H1 (cell line): ENCODE results near the gene LCLAT1. TPM values are rescaled to one million over a fixed set of nuclear protein-coding genes. Genes with fewer than 3 reads are reported as not detected.

Experiments
- CBX8 ChIP-seq: fragments of 300-800, 300-1000 bp; sonication (generic); IDR thresholded peaks from 2 replicates; pipeline ENCODE4 v1.7.1; 2016; ENCODE audit warnings: low read depth, low read length, borderline replicate concordance
- CHD7 ChIP-seq: fragments of 300-600 bp; sonication (generic); IDR thresholded peaks from 2 replicates; pipeline ENCODE4 v1.7.1; 2012; ENCODE audit warnings: low read length, moderate library complexity, mild to moderate bottlenecking, inconsistent platforms; ENCODE audit not compliant: insufficient replicate concordance
- CTBP2 ChIP-seq: IDR thresholded peaks from 2 replicates; pipeline ENCODE4 v1.7.0; 2011; ENCODE audit warnings: borderline replicate concordance, mild to moderate bottlenecking, moderate library complexity, mixed read lengths, low read length; ENCODE audit not compliant: insufficient read depth, insufficient read length
- EZH2 ChIP-seq: fragments of 200-600 bp; sonication (generic); IDR thresholded peaks from 2 replicates; pipeline ENCODE4 v1.7.1; 2012; ENCODE audit warnings: low read depth, mild to moderate bottlenecking, moderate library complexity, low read length, inconsistent platforms; ENCODE audit not compliant: severe bottlenecking
- GABPA ChIP-seq: IDR thresholded peaks from 2 replicates; pipeline ENCODE4 v1.6.1; 2011; ENCODE audit warnings: mild to moderate bottlenecking, low read length, moderate library complexity, borderline replicate concordance; ENCODE audit not compliant: insufficient read depth
- HDAC2 ChIP-seq, 2 experiments: fragments of 300-600 bp in 1 of 2; sonication (generic) in 1 of 2; IDR thresholded peaks; 2 replicates each; pipeline ENCODE4 v1.6.1; 2011 to 2012; ENCODE audit warnings: low read depth in 2 of 2, low read length in 2 of 2, mild to moderate bottlenecking in 2 of 2, moderate library complexity in 2 of 2, borderline replicate concordance in 1 of 2, inconsistent platforms in 1 of 2
- HDAC6 ChIP-seq: IDR thresholded peaks from one replicate; pipeline ENCODE4 v1.7.1; 2012; ENCODE audit warnings: low read depth, mild to moderate bottlenecking, inconsistent platforms, low read length, moderate library complexity
- NRF1 ChIP-seq: IDR thresholded peaks from 2 replicates; pipeline ENCODE4 v1.6.1; 2011; ENCODE audit warnings: mild to moderate bottlenecking, low read depth, low read length, improper control_type of control experiment
- TCF12 ChIP-seq: IDR thresholded peaks from 2 replicates; pipeline ENCODE4 v1.6.1; 2011; ENCODE audit warnings: low read depth, mild to moderate bottlenecking, low read length
- USF2 ChIP-seq: IDR thresholded peaks from 2 replicates; pipeline ENCODE4 v1.6.1; 2011; ENCODE audit warnings: low read length, improper control_type of control experiment
- polyA plus RNA-seq, 7 experiments: library from polyadenylated mRNA; depleted of rRNA in 3 of 7; stranded (reverse) in 5 of 7; unstranded in 2 of 7; fragments of >200 nt in 5 of 7; fragments of 200-250 nt in 2 of 7; gene quantifications; 1 replicate in 5 of 7; 2 replicates in 1 of 7; 4 replicates in 1 of 7; pipeline versions ENCODE4 v1.2.1 to v1.2.3, GENCODE V29; 2011 to 2013; ENCODE audit warnings: missing spikeins in 2 of 7, mixed read lengths in 2 of 7
- total RNA-seq: library from RNA; stranded (reverse); fragmentation: NEBNext Ultra II Directional; extraction: Animal tissue kit (Norgen Biotek cat#: 25700); gene quantifications from 2 replicates; pipeline ENCODE4 v1.2.1, GENCODE V29; 2021

Gene LCLAT1
- total and polyA plus RNA-seq, 2 of the 8 experiments (the other 6 are each of a cell fraction or from before 2014, with no cell fraction given), result 7.6 to 22.0 TPM

GRCh38 chr2:30649278-30649677 is 202.2 kb downstream of the LCLAT1 start (continued):
- TF ChIP-seq CHD7 (no peak), TCF12 (no peak), USF2 (no peak), GABPA (no peak), HDAC6 (no peak), EZH2 (no peak), HDAC2 (IDR thresholded peaks at IDR 0.05; ENCODE audit: borderline replicate concordance in 1 of 2, low read depth in 2 of 2, low read length in 2 of 2) (no peak), CBX8 (no peak), NRF1 (no peak), CTBP2 (no peak)
